Endothelial cell of umbilical vein (primary cell): ENCODE measurements around the gene HOXA9.

Source experiments
- CTCF ChIP-seq, 2 donors: IDR thresholded peaks; 1 replicate in 1 of 2; 2 replicates in 1 of 2; pipeline ENCODE4 v1.5.1; 2011; ENCODE audit warnings: low read length in 2 of 2, mild to moderate bottlenecking in 2 of 2, moderate library complexity in 2 of 2, control low read depth in 1 of 2, inconsistent platforms in 1 of 2, low read depth in 1 of 2; ENCODE audit not compliant: insufficient read depth in 1 of 2; ENCODE audit errors: extremely low read depth in 1 of 2
- EZH2 ChIP-seq: IDR thresholded peaks from 2 replicates; pipeline ENCODE4 v1.6.1; 2012; ENCODE audit warnings: borderline replicate concordance, low read depth, mild to moderate bottlenecking, moderate library complexity, low read length, inconsistent platforms; ENCODE audit not compliant: severe bottlenecking
- GATA2 ChIP-seq: IDR thresholded peaks from 2 replicates; pipeline ENCODE4 v1.7.0; 2011; ENCODE audit warnings: low read depth, mild to moderate bottlenecking, moderate library complexity, mixed read lengths, low read length; ENCODE audit not compliant: insufficient read length, insufficient read depth
- MYC ChIP-seq: IDR thresholded peaks from one replicate; pipeline ENCODE4 v1.6.1; 2011; ENCODE audit warnings: mild to moderate bottlenecking, low read depth, low read length
- POLR2A ChIP-seq: IDR thresholded peaks from 2 replicates; pipeline ENCODE4 v1.6.1; 2012; ENCODE audit warnings: low read depth, mild to moderate bottlenecking, control low read depth, low read length
- POLR2AphosphoS5 ChIP-seq: IDR thresholded peaks from 2 replicates; pipeline ENCODE4 v1.6.1; 2012; ENCODE audit warnings: low read depth, mild to moderate bottlenecking, control low read depth, low read length, moderate library complexity; ENCODE audit not compliant: insufficient read depth

GRCh38 chr7:27182285-27182841 is 17.0 kb upstream of the HOXA9 start:
- TF ChIP-seq POLR2A (no peak), EZH2 (no peak), CTCF (IDR thresholded peaks at IDR 0.05; ENCODE audit: extremely low read depth in 1 of 2, insufficient read depth in 1 of 2, low read depth in 1 of 2, low read length in 2 of 2) (peak in 1 of 2 donors; percentile 30), POLR2AphosphoS5 (no peak), GATA2 (no peak), MYC (no peak)
